Stomach (tissue), 9 donors: ENCODE measurements around the gene ASTN1. TPM values are rescaled to one million over a fixed set of nuclear protein-coding genes. Genes with fewer than 3 reads are reported as not detected.

Experiments used
- DNase-seq, 2 donors: peaks; one replicate each; pipeline versions ENCODE4 v3.0.0 to v3.0.0-alpha.2; 2013 to 2019
- H3K27ac ChIP-seq, 5 donors: fragments of 200-600 bp in 4 of 5; sonication (generic) in 4 of 5; one replicate each; pipeline ENCODE4 v1.5.1; 2013 to 2019; ENCODE audit warnings: mild to moderate bottlenecking in 1 of 5, moderate library complexity in 1 of 5
- H3K27me3 ChIP-seq, 3 donors: fragments of 200-600 bp; sonication (generic); one replicate each; pipeline ENCODE4 v1.5.1; 2017 to 2019; ENCODE audit warnings: mixed run types in 1 of 3
- H3K36me3 ChIP-seq, 4 donors: fragments of 200-600 bp; sonication (generic); 1 replicate in 3 of 4; 2 replicates in 1 of 4; pipeline ENCODE4 v1.5.1; 2016 to 2019
- H3K4me1 ChIP-seq, 4 donors: fragments of 200-600 bp; sonication (generic); one replicate each; pipeline ENCODE4 v1.5.1; 2016 to 2019
- H3K4me3 ChIP-seq, 4 donors: fragments of 200-600 bp; sonication (generic) in 3 of 4; one replicate each; pipeline ENCODE4 v1.5.1; 2016 to 2019; ENCODE audit warnings: mild to moderate bottlenecking in 1 of 4
- H3K9me3 ChIP-seq, 4 donors: fragments of 200-600 bp; sonication (generic); one replicate each; pipeline ENCODE4 v1.5.1; 2016 to 2019
- CTCF ChIP-seq, 7 experiments: fragments of 450-650 bp in 4 of 7; fragments of 200-600 bp in 3 of 7; sonication (generic) in 3 of 7; IDR thresholded peaks; one replicate each; pipeline ENCODE4 v1.5.1; 2016 to 2019; ENCODE audit warnings: antibody characterized with exemption in 7 of 7, control low read depth in 2 of 7, mild to moderate bottlenecking in 1 of 7
- EP300 ChIP-seq: sonication (generic); formaldehyde crosslinking; IDR thresholded peaks from one replicate; pipeline ENCODE4 v1.6.1; 2017; ENCODE audit warnings: antibody characterized with exemption
- POLR2A ChIP-seq, 4 donors: fragments of 450-650 bp; IDR thresholded peaks; one replicate each; pipeline ENCODE4 v1.6.1; 2016; ENCODE audit warnings: antibody characterized with exemption in 4 of 4, control low read depth in 2 of 4, mild to moderate bottlenecking in 1 of 4, moderate library complexity in 1 of 4
- POLR2AphosphoS5 ChIP-seq, 3 donors: sonication (generic); formaldehyde crosslinking; IDR thresholded peaks; one replicate each; pipeline ENCODE4 v1.6.1; 2016; ENCODE audit warnings: antibody characterized with exemption in 3 of 3
- WGBS, 5 donors: extraction: QIAGEN DNeasy Blood & Tissue Kit in 3 of 5; methylation state at CpG; one replicate each; pipeline versions ENCODE4 v1.1.5 to v1.1.7; 2013 to 2018; 5-methylcytosine and 5-hydroxymethylcytosine counted together
- intact Hi-C: fragments of 100-400 bp; cut with DNase I; formaldehyde crosslinking; loops from one replicate; pipeline ENCODE4 v1.15.1; 2023; ENCODE audit warnings: low total_unique reads
- polyA plus RNA-seq, 3 donors: library from polyadenylated mRNA; stranded (reverse); fragments of 200-250 nt; gene quantifications; one replicate each; pipeline ENCODE4 v1.2.3, GENCODE V29; 2013
- total RNA-seq, 5 donors: library from RNA; depleted of rRNA; stranded (reverse); fragments of >200 nt; gene quantifications; one replicate each; pipeline versions ENCODE4 v1.1.0 to v1.2.3, GENCODE V29; 2014 to 2016
- donor health status: healthy with polysubstance abuse.
- donor health status: Bipolar disorder and iron deficiency.
- donor health status: healthy.

ASTN1 gene
- total and polyA plus RNA-seq, 8 donors: 0.13 to 2.4 (median 0.51) TPM; not detected in 4

- H3K9me3 ChIP-seq: no peaks in the 10 kb centered on the region
- intact Hi-C loops: loop anchor here (10.0 kb wide), 1 partner anchor 325 kb away; no protein-coding TSS in a partner anchor
- H3K27me3 ChIP-seq: no peaks in the 10 kb centered on the region
- 89 to 96% (median 94%) methylated on average over 13 of the region's 13 CpGs for WGBS, 5 donors
- H3K36me3 ChIP-seq: no peaks in the 10 kb centered on the region
- TF ChIP-seq POLR2A (IDR thresholded peaks at IDR 0.05) (no peak), POLR2AphosphoS5 (IDR thresholded peaks at IDR 0.05) (no peak), EP300 (no peak), CTCF (IDR thresholded peaks at IDR 0.05) (no peak)
- H3K4me3 ChIP-seq: no peak overlapping the region
- no peak overlapping the region for H3K27ac ChIP-seq
- H3K4me1 ChIP-seq: no peaks in the 10 kb centered on the region
- DNase-seq: no peak
Measured at GRCh38 chr1:176879784-176880620, 284.5 kb downstream of the ASTN1 start.

- DNase-seq: no peak
- Histone ChIP-seq H3K36me3 (no peaks in the 10 kb centered on the region), H3K27me3 (no peaks in the 10 kb centered on the region), H3K4me1 (no peaks in the 10 kb centered on the region), H3K9me3 (no peaks in the 10 kb centered on the region), H3K4me3 (no peak overlapping the region), H3K27ac (no peak overlapping the region)
- TF ChIP-seq EP300 (no peak), POLR2AphosphoS5 (IDR thresholded peaks at IDR 0.05) (no peak), CTCF (IDR thresholded peaks at IDR 0.05) (no peak), POLR2A (IDR thresholded peaks at IDR 0.05) (no peak)
- 70 to 76% (median 73%) methylated on average over 12 of the region's 12 CpGs for WGBS, 5 donors
- intact Hi-C loops: loop anchor here (10.0 kb wide), 1 partner anchor 324 kb away; no protein-coding TSS in a partner anchor
Measured at GRCh38 chr1:176878750-176879536, 285.6 kb downstream of the ASTN1 start.

- no peaks in the 10 kb centered on the region for H3K36me3 ChIP-seq
- H3K27me3 ChIP-seq: no peaks in the 10 kb centered on the region
- no peak overlapping the region for H3K4me3 ChIP-seq
- no peak for DNase-seq
- TF ChIP-seq POLR2A (IDR thresholded peaks at IDR 0.05) (no peak), CTCF (IDR thresholded peaks at IDR 0.05) (no peak), EP300 (no peak), POLR2AphosphoS5 (IDR thresholded peaks at IDR 0.05) (no peak)
- WGBS, 5 donors: 41 to 64% (median 44%) methylated on average over 3 of the region's 3 CpGs
- intact Hi-C loops: loop anchor here (10.0 kb wide), 1 partner anchor 323 kb away; no protein-coding TSS in a partner anchor
- H3K4me1 ChIP-seq: no peaks in the 10 kb centered on the region
- no peaks in the 10 kb centered on the region for H3K9me3 ChIP-seq
- no peak overlapping the region for H3K27ac ChIP-seq
Measured at GRCh38 chr1:176877557-176877956, 287.0 kb downstream of the ASTN1 start.

GRCh38 chr1:176876966-176877515 lies 287.5 kb downstream of the ASTN1 start:
- intact Hi-C loops: loop anchor here (10.0 kb wide), 1 partner anchor 322 kb away; no protein-coding TSS in a partner anchor
- Histone ChIP-seq H3K4me3 (no peak overlapping the region), H3K36me3 (no peaks in the 10 kb centered on the region), H3K4me1 (no peaks in the 10 kb centered on the region), H3K27me3 (no peaks in the 10 kb centered on the region), H3K9me3 (no peaks in the 10 kb centered on the region), H3K27ac (no peak overlapping the region)
- DNase-seq: no peak
- WGBS, 5 donors: 82 to 89% (median 84%) methylated on average over 4 of the region's 4 CpGs
- TF ChIP-seq POLR2A (IDR thresholded peaks at IDR 0.05) (no peak), POLR2AphosphoS5 (IDR thresholded peaks at IDR 0.05) (no peak), CTCF (IDR thresholded peaks at IDR 0.05) (no peak), EP300 (no peak)
